ENCODE results near the gene SLC26A1.
"Not testable (repeated sequence)": the region's sequence is repeated elsewhere in the genome, so short reads cannot be mapped to it uniquely, and the experiment has no call there.

SLC26A1 gene

GRCh38 chr4:951594-952468 lies 41.4 kb downstream of the SLC26A1 start:
- DNase-seq = no peak

GRCh38 chr4:951186-951585 lies 42.0 kb downstream of the SLC26A1 start:
- no peak for DNase-seq

- no peak for DNase-seq
Observed at GRCh38 chr4:950136-951020, 42.8 kb downstream of the SLC26A1 start.

GRCh38 chr4:949656-950055 lies 43.5 kb downstream of the SLC26A1 start:
- no peak for DNase-seq

GRCh38 chr4:948936-949300 lies 44.3 kb downstream of the SLC26A1 start:
- no peak for DNase-seq

GRCh38 chr4:948101-948935 lies 44.9 kb downstream of the SLC26A1 start:
- no peak for DNase-seq

GRCh38 chr4:947491-947971 lies 45.7 kb downstream of the SLC26A1 start:
- DNase-seq = no peak

GRCh38 chr4:946517-947471 lies 46.4 kb downstream of the SLC26A1 start:
- no peak for DNase-seq

GRCh38 chr4:946103-946450 lies 47.1 kb downstream of the SLC26A1 start:
- no peak for DNase-seq

GRCh38 chr4:945274-946102 lies 47.7 kb downstream of the SLC26A1 start:
- DNase-seq = no peak

GRCh38 chr4:939508-939907 lies 53.7 kb downstream of the SLC26A1 start:
- DNase-seq = not testable (repeated sequence)
